PC-3 (cell line): ENCODE results near the gene LMCD1.

Experiments used
- EZH2 ChIP-seq: fragments of 300-600 bp; sonication (generic); IDR thresholded peaks from one replicate; pipeline ENCODE4 v1.6.1; 2017; ENCODE audit warnings: antibody characterized with exemption, mild to moderate bottlenecking, low read length; ENCODE audit not compliant: unreplicated experiment
- EZH2phosphoT487 ChIP-seq: fragments of 300-600 bp; sonication (generic); IDR thresholded peaks from 2 replicates; pipeline ENCODE4 v1.6.1; 2018; ENCODE audit warnings: mild to moderate bottlenecking, antibody characterized with exemption, low read length, borderline replicate concordance
- TF ChIP-seq, protein P1 (sequence below): fragments of 300-600 bp; sonication (generic); conservative IDR thresholded peaks from 2 replicates; pipeline ENCODE4 v1.5.1; 2017; ENCODE audit warnings: antibody characterized with exemption, low read depth, mild to moderate bottlenecking, low read length

- TF ChIP-seq, protein P1, sequence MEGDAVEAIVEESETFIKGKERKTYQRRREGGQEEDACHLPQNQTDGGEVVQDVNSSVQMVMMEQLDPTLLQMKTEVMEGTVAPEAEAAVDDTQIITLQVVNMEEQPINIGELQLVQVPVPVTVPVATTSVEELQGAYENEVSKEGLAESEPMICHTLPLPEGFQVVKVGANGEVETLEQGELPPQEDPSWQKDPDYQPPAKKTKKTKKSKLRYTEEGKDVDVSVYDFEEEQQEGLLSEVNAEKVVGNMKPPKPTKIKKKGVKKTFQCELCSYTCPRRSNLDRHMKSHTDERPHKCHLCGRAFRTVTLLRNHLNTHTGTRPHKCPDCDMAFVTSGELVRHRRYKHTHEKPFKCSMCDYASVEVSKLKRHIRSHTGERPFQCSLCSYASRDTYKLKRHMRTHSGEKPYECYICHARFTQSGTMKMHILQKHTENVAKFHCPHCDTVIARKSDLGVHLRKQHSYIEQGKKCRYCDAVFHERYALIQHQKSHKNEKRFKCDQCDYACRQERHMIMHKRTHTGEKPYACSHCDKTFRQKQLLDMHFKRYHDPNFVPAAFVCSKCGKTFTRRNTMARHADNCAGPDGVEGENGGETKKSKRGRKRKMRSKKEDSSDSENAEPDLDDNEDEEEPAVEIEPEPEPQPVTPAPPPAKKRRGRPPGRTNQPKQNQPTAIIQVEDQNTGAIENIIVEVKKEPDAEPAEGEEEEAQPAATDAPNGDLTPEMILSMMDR, result no peak
- TF ChIP-seq EZH2phosphoT487, result no peak
- TF ChIP-seq EZH2, result no peak
Observed at GRCh38 chr3:8491271-8492144, 10.1 kb upstream of the LMCD1 start.
